Measurements from ENCODE around the gene CDO1. TPM values are rescaled to one million over a fixed set of nuclear protein-coding genes. Genes with fewer than 3 reads are reported as not detected.

The CDO1 gene
- total and polyA plus RNA-seq, 9 of the 15 experiments (the other 6 are each of a cell fraction or from before 2014, with no cell fraction given), result 0.16 to 0.22 TPM; not detected in 7

GRCh38 chr5:115785381-115786065 is 30.9 kb downstream of the CDO1 start (continued):
- TF ChIP-seq STAT6 (CRISPR knock-in tag; IDR thresholded peaks at IDR 0.05) (no peak), CBX2 (IDR thresholded peaks at IDR 0.05; ENCODE audit: insufficient read depth, low read length, poor library complexity, severe bottlenecking) (no peak), SRSF1 (IDR thresholded peaks at IDR 0.05; ENCODE audit: low read depth, low read length) (no peak), CREM (IDR thresholded peaks at IDR 0.05; ENCODE audit: low read depth) (no peak), NEUROD1 (IDR thresholded peaks at IDR 0.05; ENCODE audit: borderline replicate concordance, low read depth, low read length, partially characterized antibody) (no peak), HCFC1 (IDR thresholded peaks at IDR 0.05; ENCODE audit: low read depth, low read length) (no peak), HNRNPL (IDR thresholded peaks at IDR 0.05; ENCODE audit: low read depth, low read length) (no peak), ZNF551 (CRISPR knock-in tag; IDR thresholded peaks at IDR 0.05) (no peak)
- TF ChIP-seq, protein P1, sequence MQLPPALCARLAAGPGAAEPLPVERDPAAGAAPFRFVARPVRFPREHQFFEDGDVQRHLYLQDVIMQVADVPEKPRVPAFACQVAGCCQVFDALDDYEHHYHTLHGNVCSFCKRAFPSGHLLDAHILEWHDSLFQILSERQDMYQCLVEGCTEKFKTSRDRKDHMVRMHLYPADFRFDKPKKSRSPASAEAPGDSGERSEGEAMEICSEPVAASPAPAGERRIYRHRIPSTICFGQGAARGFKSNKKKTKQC (CRISPR knock-in tag; IDR thresholded peaks at IDR 0.05), result no peak
